ENCODE data around the gene EEFSEC. TPM values are rescaled to one million over a fixed set of nuclear protein-coding genes. Genes with fewer than 3 reads are reported as not detected.

EEFSEC gene
- total RNA-seq, 1 donor from 2014 or later: 6.1 TPM

DNA sequence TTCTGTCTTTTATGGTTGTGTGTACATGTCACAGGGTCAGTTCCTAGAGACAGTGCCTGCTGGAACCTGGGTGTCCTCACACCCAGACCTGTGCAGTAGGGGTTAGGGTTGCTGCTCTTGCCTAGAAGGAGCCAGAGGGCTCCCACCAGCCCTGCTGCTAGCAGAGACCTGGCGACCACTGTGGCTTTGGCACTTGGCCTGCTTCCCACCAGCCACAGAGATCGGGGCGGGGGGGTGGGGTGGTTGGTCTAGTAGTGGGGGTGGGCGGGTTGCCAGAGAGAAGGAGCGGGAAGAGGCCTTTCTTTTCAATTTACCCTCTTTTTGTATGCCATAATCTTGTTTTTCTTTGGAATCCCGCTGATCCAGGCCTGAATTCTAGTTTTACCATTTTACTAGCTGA is 29.4 kb downstream of the EEFSEC start:
- H3K27me3 ChIP-seq (ENCODE audit: insufficient read depth, low read length): no peaks in the 10 kb centered on the region
- H3K27ac ChIP-seq (ENCODE audit: low read depth, low read length): no peak overlapping the region
- no peak for FAIRE-seq
- Mint-ChIP-seq H3K4me3 (ENCODE audit: unreplicated experiment) (no peak overlapping the region), H3K27me3 (ENCODE audit: low read depth, unreplicated experiment) (peaks cover 3% of the 10 kb centered on the region), H3K4me1 (ENCODE audit: low read depth, unreplicated experiment) (peaks cover 2% of the 10 kb centered on the region), H3K9me3 (ENCODE audit: unreplicated experiment) (no peaks in the 10 kb centered on the region), H3K27ac (ENCODE audit: unreplicated experiment) (no peak overlapping the region), H3K36me3 (ENCODE audit: low read depth, unreplicated experiment) (no peaks in the 10 kb centered on the region)
- H3K4me3 ChIP-seq (ENCODE audit: insufficient read depth, low read depth, low read length): no peak overlapping the region
- no peak overlapping the region for H2AFZ ChIP-seq (ENCODE audit: low read depth, low read length)
- DNase-seq (ENCODE audit: low read depth): no peak
- peaks cover 15% of the 10 kb centered on the region for H4K20me1 ChIP-seq (ENCODE audit: insufficient read depth, low read length)
- H3K4me1 ChIP-seq (ENCODE audit: insufficient read depth, low read length): no peaks in the 10 kb centered on the region
- no peaks in the 10 kb centered on the region for H3K36me3 ChIP-seq (ENCODE audit: insufficient read depth, low read length)
- no peaks in the 10 kb centered on the region for H3K79me2 ChIP-seq (ENCODE audit: insufficient read depth, low read length)
- no peaks in the 10 kb centered on the region for H3K9me3 ChIP-seq (ENCODE audit: insufficient read depth, low read depth, low read length)
- no peak overlapping the region for H3K4me2 ChIP-seq (ENCODE audit: low read length)
- no peak overlapping the region for H3K9ac ChIP-seq (ENCODE audit: low read length)
- TF ChIP-seq EZH2 (IDR thresholded peaks at IDR 0.05; ENCODE audit: insufficient read depth, low read length) (no peak), CTCF (IDR thresholded peaks at IDR 0.05; ENCODE audit: insufficient read depth, low read depth, low read length) (no peak)

GRCh38 chr3:128185630-128186447 is 32.6 kb downstream of the EEFSEC start:
- no peak overlapping the region for H3K27ac Mint-ChIP-seq (ENCODE audit: unreplicated experiment)
- Histone ChIP-seq H3K36me3 (ENCODE audit: insufficient read depth, low read length) (no peaks in the 10 kb centered on the region), H2AFZ (ENCODE audit: low read depth, low read length) (no peak overlapping the region), H3K9me3 (ENCODE audit: insufficient read depth, low read depth, low read length) (no peaks in the 10 kb centered on the region), H3K4me3 (ENCODE audit: insufficient read depth, low read depth, low read length) (no peak overlapping the region), H3K79me2 (ENCODE audit: insufficient read depth, low read length) (no peaks in the 10 kb centered on the region), H3K27me3 (ENCODE audit: insufficient read depth, low read length) (no peaks in the 10 kb centered on the region), H3K4me2 (ENCODE audit: low read length) (no peak overlapping the region), H3K27ac (ENCODE audit: low read depth, low read length) (no peak overlapping the region), H3K9ac (ENCODE audit: low read length) (no peak overlapping the region), H4K20me1 (ENCODE audit: insufficient read depth, low read length) (peaks cover 16% of the 10 kb centered on the region), H3K4me1 (ENCODE audit: insufficient read depth, low read length) (no peaks in the 10 kb centered on the region)
- DNase-seq (ENCODE audit: low read depth): no peak
- H3K36me3 Mint-ChIP-seq (ENCODE audit: low read depth, unreplicated experiment): no peaks in the 10 kb centered on the region
- H3K4me1 Mint-ChIP-seq (ENCODE audit: low read depth, unreplicated experiment): peaks cover 2% of the 10 kb centered on the region
- FAIRE-seq: no peak
- H3K9me3 Mint-ChIP-seq (ENCODE audit: unreplicated experiment): no peaks in the 10 kb centered on the region
- peaks cover 2% of the 10 kb centered on the region for H3K27me3 Mint-ChIP-seq (ENCODE audit: low read depth, unreplicated experiment)
- H3K4me3 Mint-ChIP-seq (ENCODE audit: unreplicated experiment): no peak overlapping the region
- TF ChIP-seq CTCF (IDR thresholded peaks at IDR 0.05; ENCODE audit: insufficient read depth, low read depth, low read length) (no peak), EZH2 (IDR thresholded peaks at IDR 0.05; ENCODE audit: insufficient read depth, low read length) (no peak)

DNA sequence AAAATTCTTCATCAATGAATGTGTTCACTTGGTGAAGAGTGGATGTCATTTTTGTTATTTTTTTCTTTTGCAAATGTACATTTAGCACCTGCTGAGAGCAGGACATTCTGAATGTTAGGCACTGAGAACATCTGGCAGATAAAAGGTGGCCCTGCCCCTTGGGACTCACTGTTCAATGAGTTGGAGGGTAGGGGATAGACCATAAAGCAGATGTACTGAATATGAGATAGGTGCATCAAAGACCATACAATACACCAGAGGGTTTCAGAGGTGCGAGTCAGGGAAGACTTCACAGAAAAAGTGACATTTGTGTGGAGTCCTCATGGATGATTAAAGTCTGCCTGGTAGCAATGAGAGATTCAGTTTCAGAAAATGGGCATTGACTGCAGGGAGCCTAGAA is 34.2 kb downstream of the EEFSEC start:
- H3K4me1 ChIP-seq (ENCODE audit: insufficient read depth, low read length): no peaks in the 10 kb centered on the region
- H3K9ac ChIP-seq (ENCODE audit: low read length): no peak overlapping the region
- H3K4me1 Mint-ChIP-seq (ENCODE audit: low read depth, unreplicated experiment): peaks cover 2% of the 10 kb centered on the region
- no peaks in the 10 kb centered on the region for H3K9me3 ChIP-seq (ENCODE audit: insufficient read depth, low read depth, low read length)
- H3K27ac ChIP-seq (ENCODE audit: low read depth, low read length): no peak overlapping the region
- no peaks in the 10 kb centered on the region for H3K9me3 Mint-ChIP-seq (ENCODE audit: unreplicated experiment)
- H3K36me3 Mint-ChIP-seq (ENCODE audit: low read depth, unreplicated experiment): no peaks in the 10 kb centered on the region
- H3K27me3 ChIP-seq (ENCODE audit: insufficient read depth, low read length): no peaks in the 10 kb centered on the region
- H4K20me1 ChIP-seq (ENCODE audit: insufficient read depth, low read length): peaks cover 16% of the 10 kb centered on the region
- H3K4me3 ChIP-seq (ENCODE audit: insufficient read depth, low read depth, low read length): no peak overlapping the region
- no peak for DNase-seq (ENCODE audit: low read depth)
- H3K4me3 Mint-ChIP-seq (ENCODE audit: unreplicated experiment): no peak overlapping the region
- H3K79me2 ChIP-seq (ENCODE audit: insufficient read depth, low read length): no peaks in the 10 kb centered on the region
- H3K4me2 ChIP-seq (ENCODE audit: low read length): no peak overlapping the region
- H3K27me3 Mint-ChIP-seq (ENCODE audit: low read depth, unreplicated experiment): peaks cover 2% of the 10 kb centered on the region
- no peak for FAIRE-seq
- no peaks in the 10 kb centered on the region for H3K36me3 ChIP-seq (ENCODE audit: insufficient read depth, low read length)
- H2AFZ ChIP-seq (ENCODE audit: low read depth, low read length): no peak overlapping the region
- H3K27ac Mint-ChIP-seq (ENCODE audit: unreplicated experiment): no peak overlapping the region
- TF ChIP-seq CTCF (IDR thresholded peaks at IDR 0.05; ENCODE audit: insufficient read depth, low read depth, low read length) (no peak), EZH2 (IDR thresholded peaks at IDR 0.05; ENCODE audit: insufficient read depth, low read length) (no peak)
